ENCODE data around the gene IP6K1. TPM values are rescaled to one million over a fixed set of nuclear protein-coding genes. Genes with fewer than 3 reads are reported as not detected.

Gene IP6K1
- total RNA-seq, 1 experiment from 2014 or later, result 42.2 TPM

GRCh38 chr3:49721596-49721895 is 64.8 kb downstream of the IP6K1 start:
- no peak overlapping the region for H4K91ac ChIP-seq (ENCODE audit: insufficient read length, low read depth, low read length)
- no peaks in the 10 kb centered on the region for H3K79me2 ChIP-seq (ENCODE audit: insufficient read depth, low read length)
- H3K27me3 Mint-ChIP-seq (ENCODE audit: low read depth), result peaks cover 4% of the 10 kb centered on the region
- peaks cover 25% of the 10 kb centered on the region for H3K23me2 ChIP-seq (ENCODE audit: insufficient read length, low read depth, low read length, poor library complexity, severe bottlenecking)
- no peak overlapping the region for H3K27ac Mint-ChIP-seq
- H2BK15ac ChIP-seq (ENCODE audit: low read depth, low read length), result no peak overlapping the region
- TF ChIP-seq, protein P1, sequence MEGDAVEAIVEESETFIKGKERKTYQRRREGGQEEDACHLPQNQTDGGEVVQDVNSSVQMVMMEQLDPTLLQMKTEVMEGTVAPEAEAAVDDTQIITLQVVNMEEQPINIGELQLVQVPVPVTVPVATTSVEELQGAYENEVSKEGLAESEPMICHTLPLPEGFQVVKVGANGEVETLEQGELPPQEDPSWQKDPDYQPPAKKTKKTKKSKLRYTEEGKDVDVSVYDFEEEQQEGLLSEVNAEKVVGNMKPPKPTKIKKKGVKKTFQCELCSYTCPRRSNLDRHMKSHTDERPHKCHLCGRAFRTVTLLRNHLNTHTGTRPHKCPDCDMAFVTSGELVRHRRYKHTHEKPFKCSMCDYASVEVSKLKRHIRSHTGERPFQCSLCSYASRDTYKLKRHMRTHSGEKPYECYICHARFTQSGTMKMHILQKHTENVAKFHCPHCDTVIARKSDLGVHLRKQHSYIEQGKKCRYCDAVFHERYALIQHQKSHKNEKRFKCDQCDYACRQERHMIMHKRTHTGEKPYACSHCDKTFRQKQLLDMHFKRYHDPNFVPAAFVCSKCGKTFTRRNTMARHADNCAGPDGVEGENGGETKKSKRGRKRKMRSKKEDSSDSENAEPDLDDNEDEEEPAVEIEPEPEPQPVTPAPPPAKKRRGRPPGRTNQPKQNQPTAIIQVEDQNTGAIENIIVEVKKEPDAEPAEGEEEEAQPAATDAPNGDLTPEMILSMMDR (conservative IDR thresholded peaks at IDR 0.05), result no peak
- no peak overlapping the region for H2BK5ac ChIP-seq (ENCODE audit: insufficient read length, low read length)
- H3K4me1 ChIP-seq (ENCODE audit: insufficient read depth, low read length), result no peaks in the 10 kb centered on the region
- H3K18ac ChIP-seq (ENCODE audit: insufficient read length, low read depth, low read length), result no peak overlapping the region
- peaks cover 2% of the 10 kb centered on the region for H3K79me1 ChIP-seq (ENCODE audit: insufficient read depth, low read depth, low read length, poor library complexity, severe bottlenecking)
- no peak overlapping the region for H3K56ac ChIP-seq (ENCODE audit: insufficient read length, low read depth, low read length)
- DNase-seq, result no peak
- no peaks in the 10 kb centered on the region for H3K27me3 ChIP-seq (ENCODE audit: insufficient read depth, low read length)
- H3K36me3 Mint-ChIP-seq (ENCODE audit: insufficient read depth in 1 of 3, low read depth in 3 of 3), result peaks cover 0 to 33% (median 26%) of the 10 kb centered on the region in 3 experiments; a peak in 6 of 7 replicates
- no peak overlapping the region for H4K8ac ChIP-seq (replicated peaks; ENCODE audit: insufficient read length, low read depth, low read length)
- H2AK5ac ChIP-seq (ENCODE audit: insufficient read length, low read length), result no peak overlapping the region
- H3K4me1 Mint-ChIP-seq, result peaks cover 18 to 22% of the 10 kb centered on the region in 2 experiments
- H4K20me1 ChIP-seq (ENCODE audit: control insufficient read depth, insufficient read depth, insufficient read length), result no peaks in the 10 kb centered on the region
- no peak overlapping the region for H2BK20ac ChIP-seq (ENCODE audit: low read depth, low read length, poor library complexity, severe bottlenecking)
- H3T11ph ChIP-seq (ENCODE audit: low read length), result no peak overlapping the region
- no peak overlapping the region for H3K9ac ChIP-seq (ENCODE audit: extremely low read depth, insufficient read length, low read length)
- no peak overlapping the region for H3K4ac ChIP-seq (ENCODE audit: low read depth, low read length)
- H3K27ac ChIP-seq (ENCODE audit: insufficient read length, low read depth, low read length), result no peak overlapping the region
- no peak overlapping the region for H3K4me3 Mint-ChIP-seq
- no peak overlapping the region for H4K5ac ChIP-seq (ENCODE audit: insufficient read length, low read depth, low read length)
- H3K9me3 Mint-ChIP-seq, result no peaks in the 10 kb centered on the region
- no peak overlapping the region for H2BK120ac ChIP-seq (ENCODE audit: low read depth, low read length, poor library complexity, severe bottlenecking)
- H3K4me2 ChIP-seq (ENCODE audit: insufficient read depth, insufficient read length, low read length), result no peak overlapping the region
- no peak overlapping the region for H3K14ac ChIP-seq (ENCODE audit: insufficient read depth, low read length)
- no peak overlapping the region for H2AFZ ChIP-seq (ENCODE audit: low read length)
- WGBS (ENCODE audit: extremely low coverage, insufficient read length, low lambda C conversion rate), result no CpG with 5 or more reads among the region's 9 CpGs
- no peaks in the 10 kb centered on the region for H3K9me3 ChIP-seq (ENCODE audit: control insufficient read depth, low read depth, low read length)
- H3K23ac ChIP-seq (ENCODE audit: insufficient read length, low read depth, low read length), result no peak overlapping the region
- no peak overlapping the region for H2BK12ac ChIP-seq (ENCODE audit: insufficient read length, low read depth, low read length)
